ENCODE measurements around the gene ANKRD55.
"Not testable (repeated sequence)": the region's sequence is repeated elsewhere in the genome, so short reads cannot be mapped to it uniquely, and the experiment has no call there.

The ANKRD55 gene

GRCh38 chr5:56253924-56254323 lies 20.8 kb upstream of the ANKRD55 start:
- no peak for FAIRE-seq

GRCh38 chr5:56253126-56253525 lies 20.0 kb upstream of the ANKRD55 start:
- DNase-seq (ENCODE audit: low spot score) (no peak), FAIRE-seq (no peak)

More at GRCh38 chr5:56253924-56254323, 20.8 kb upstream of the ANKRD55 start:
- DNase-seq (ENCODE audit: low spot score) = no peak

GRCh38 chr5:56251918-56252553 lies 18.9 kb upstream of the ANKRD55 start:
- DNase-seq (ENCODE audit: low spot score) = no peak
- no peak for FAIRE-seq

- FAIRE-seq (no peak), DNase-seq (ENCODE audit: low spot score) (no peak)
Observed at GRCh38 chr5:56251440-56251839, 18.3 kb upstream of the ANKRD55 start.

- no peak for DNase-seq (ENCODE audit: low spot score)
- FAIRE-seq = no peak
Observed at GRCh38 chr5:56250011-56250410, 16.9 kb upstream of the ANKRD55 start.

GRCh38 chr5:56249085-56249484 lies 16.0 kb upstream of the ANKRD55 start:
- not testable (repeated sequence) for FAIRE-seq; DNase-seq (ENCODE audit: low spot score)

- no peak for FAIRE-seq
- DNase-seq (ENCODE audit: low spot score) = no peak
Observed at GRCh38 chr5:56247592-56247991, 14.5 kb upstream of the ANKRD55 start.

GRCh38 chr5:56246769-56247168 lies 13.6 kb upstream of the ANKRD55 start:
- FAIRE-seq = no peak
- no peak for DNase-seq (ENCODE audit: low spot score)

- FAIRE-seq (no peak), DNase-seq (ENCODE audit: low spot score) (no peak)
Observed at GRCh38 chr5:56245481-56245880, 12.4 kb upstream of the ANKRD55 start.

GRCh38 chr5:56244627-56245026 lies 11.5 kb upstream of the ANKRD55 start:
- DNase-seq (ENCODE audit: low spot score) (no peak), FAIRE-seq (no peak)

- FAIRE-seq; DNase-seq (ENCODE audit: low spot score): not testable (repeated sequence)
Observed at GRCh38 chr5:56242271-56242670, 9.1 kb upstream of the ANKRD55 start.

GRCh38 chr5:56232538-56232937 lies 592 bp downstream of the ANKRD55 start:
- no peak for DNase-seq (ENCODE audit: low spot score)
- no peak for FAIRE-seq

GRCh38 chr5:56230576-56230975 lies 2.6 kb downstream of the ANKRD55 start:
- no peak for FAIRE-seq
- DNase-seq (ENCODE audit: low spot score) = no peak

- FAIRE-seq = no peak
- no peak for DNase-seq (ENCODE audit: low spot score)
Observed at GRCh38 chr5:56229111-56229510, 4.0 kb downstream of the ANKRD55 start.

GRCh38 chr5:56228631-56229030 lies 4.5 kb downstream of the ANKRD55 start:
- FAIRE-seq = no peak
- DNase-seq (ENCODE audit: low spot score) = no peak

GRCh38 chr5:56227691-56228090 lies 5.4 kb downstream of the ANKRD55 start:
- DNase-seq (ENCODE audit: low spot score) (no peak), FAIRE-seq (no peak)

- FAIRE-seq; DNase-seq (ENCODE audit: low spot score): not testable (repeated sequence)
Observed at GRCh38 chr5:56223298-56223697, 9.8 kb downstream of the ANKRD55 start.

GRCh38 chr5:56221601-56222000 lies 11.5 kb downstream of the ANKRD55 start:
- DNase-seq (ENCODE audit: low spot score); FAIRE-seq: not testable (repeated sequence)

GRCh38 chr5:56215019-56215830 lies 17.9 kb downstream of the ANKRD55 start:
- FAIRE-seq = no peak
- no peak for DNase-seq (ENCODE audit: low spot score)

GRCh38 chr5:56213886-56214535 lies 19.1 kb downstream of the ANKRD55 start:
- not testable (repeated sequence) for FAIRE-seq
- peak; percentile 20 for DNase-seq (ENCODE audit: low spot score)

GRCh38 chr5:56212130-56212879 lies 20.8 kb downstream of the ANKRD55 start:
- DNase-seq (ENCODE audit: low spot score) (no peak), FAIRE-seq (no peak)

Measured in urothelium cell line (cell line).